Activated CD8-positive, alpha-beta T cell treated with anti-CD3 and anti-CD28 coated beads for 36 hours (primary cell): ENCODE results near the gene MYH7B. TPM values are rescaled to one million over a fixed set of nuclear protein-coding genes. Genes with fewer than 3 reads are reported as not detected.

Source experiments
- ATAC-seq: fragments of 200-7000 bp; cut with Tn5 transposase; one replicate; pipeline ENCODE4 v1.10.0; 2021; ENCODE audit warnings: mild to moderate bottlenecking, moderate library complexity
- CTCF ChIA-PET: fragments of 350-600 bp; sonication (Branson Sonifier 250); formaldehyde crosslinking; loops from one replicate; lab custom pipeline; 2021; ENCODE audit warnings: antibody characterized with exemption; lab: Charles Lee
- POLR2A ChIA-PET: fragments of 350-600 bp; sonication (Branson Sonifier 250); formaldehyde crosslinking; loops from one replicate; lab custom pipeline; 2021; ENCODE audit warnings: antibody characterized with exemption; lab: Charles Lee
- DNase-seq: peaks from one replicate; pipeline ENCODE4 v3.0.0-alpha.2; 2020
- H3K27ac Mint-ChIP-seq: one replicate; pipeline ENCODE4 v1.8.0; 2021; ENCODE audit warnings: mild to moderate bottlenecking, mixed read lengths
- H3K27me3 Mint-ChIP-seq: one replicate; pipeline ENCODE4 v1.8.0; 2021; ENCODE audit warnings: mixed read lengths
- H3K36me3 Mint-ChIP-seq: one replicate; pipeline ENCODE4 v1.8.0; 2021; ENCODE audit warnings: low read depth, mixed read lengths
- H3K4me1 Mint-ChIP-seq: one replicate; pipeline ENCODE4 v1.8.0; 2021; ENCODE audit warnings: low read depth, mixed read lengths
- H3K4me3 Mint-ChIP-seq: one replicate; pipeline ENCODE4 v1.8.0; 2021; ENCODE audit warnings: mild to moderate bottlenecking, moderate library complexity, mixed read lengths
- H3K9me3 Mint-ChIP-seq: one replicate; pipeline ENCODE4 v1.8.0; 2021; ENCODE audit warnings: mixed read lengths
- CTCF ChIP-seq: fragments of 200-600 bp; IDR thresholded peaks from one replicate; pipeline ENCODE4 v1.8.0; 2022; ENCODE audit warnings: antibody characterized with exemption, mild to moderate bottlenecking
- intact Hi-C: fragments of 100-400 bp; cut with micrococcal nuclease; formaldehyde crosslinking; loops from one replicate; pipeline ENCODE4 v1.10.0; 2022
- total RNA-seq, 2 experiments: library from RNA; stranded (reverse); gene quantifications; one replicate each; pipeline ENCODE4 v1.2.3, GENCODE V29; 2021

MYH7B gene
- total RNA-seq, 2 experiments from 2014 or later, result 0.22 to 0.38 TPM

- no peak for ATAC-seq
Measured at GRCh38 chr20:34997131-34997561, 41.5 kb downstream of the MYH7B start.

GRCh38 chr20:34997774-34998173, 42.1 kb downstream of the MYH7B start:
- no peak for ATAC-seq

More at GRCh38 chr20:34997131-34997561, 41.5 kb downstream of the MYH7B start:
- DNase-seq, result no peak
- H3K27ac Mint-ChIP-seq, result no peak overlapping the region
- no peak for TF ChIP-seq CTCF
- H3K4me3 Mint-ChIP-seq, result no peak overlapping the region
- H3K36me3 Mint-ChIP-seq, result peaks cover 21% of the 10 kb centered on the region
- no peaks in the 10 kb centered on the region for H3K27me3 Mint-ChIP-seq
- POLR2A ChIA-PET, result no interaction called here
- intact Hi-C loops, result no loop called here
- CTCF ChIA-PET, result interaction anchor here (1.7 kb wide), 1 partner anchor 123 kb away, joined by 6 read pairs; no protein-coding TSS in a partner anchor
- no peaks in the 10 kb centered on the region for H3K4me1 Mint-ChIP-seq
- H3K9me3 Mint-ChIP-seq, result no peaks in the 10 kb centered on the region

GRCh38 chr20:34998331-34998950, 42.8 kb downstream of the MYH7B start:
- peaks cover 21% of the 10 kb centered on the region for H3K36me3 Mint-ChIP-seq

More at GRCh38 chr20:34997774-34998173, 42.1 kb downstream of the MYH7B start:
- Mint-ChIP-seq H3K9me3 (no peaks in the 10 kb centered on the region), H3K36me3 (peaks cover 21% of the 10 kb centered on the region), H3K4me1 (no peaks in the 10 kb centered on the region), H3K27ac (no peak overlapping the region), H3K27me3 (no peaks in the 10 kb centered on the region), H3K4me3 (no peak overlapping the region)
- ChIA-PET CTCF (interaction anchor here (1.7 kb wide), 1 partner anchor 124 kb away, joined by 6 read pairs; no protein-coding TSS in a partner anchor), POLR2A (interaction anchor here (0.6 kb wide), 1 partner anchor 10 kb away, joined by 3 read pairs; no protein-coding TSS in a partner anchor)
- no peak for DNase-seq
- intact Hi-C loops, result no loop called here
- no peak for TF ChIP-seq CTCF

GRCh38 chr20:34999021-34999451, 43.4 kb downstream of the MYH7B start:
- Mint-ChIP-seq H3K4me3 (no peak overlapping the region), H3K27ac (no peak overlapping the region), H3K36me3 (peaks cover 21% of the 10 kb centered on the region), H3K4me1 (no peaks in the 10 kb centered on the region), H3K27me3 (no peaks in the 10 kb centered on the region), H3K9me3 (no peaks in the 10 kb centered on the region)
- intact Hi-C loops, result no loop called here
- TF ChIP-seq CTCF, result no peak
- no peak for ATAC-seq
- DNase-seq, result no peak
- POLR2A ChIA-PET, result interaction anchor here (1.1 to 1.2 kb wide), 2 partner anchors 9 to 77 kb away, joined by 3 read pairs; no protein-coding TSS in a partner anchor
- CTCF ChIA-PET, result interaction anchor here (1.7 kb wide), 1 partner anchor 125 kb away, joined by 6 read pairs; no protein-coding TSS in a partner anchor

More at GRCh38 chr20:34998331-34998950, 42.8 kb downstream of the MYH7B start:
- Mint-ChIP-seq H3K4me1 (no peaks in the 10 kb centered on the region), H3K9me3 (no peaks in the 10 kb centered on the region), H3K27me3 (no peaks in the 10 kb centered on the region), H3K27ac (no peak overlapping the region), H3K4me3 (no peak overlapping the region)
- POLR2A ChIA-PET, result interaction anchor here (0.6 to 1.1 kb wide), 2 partner anchors 9 to 76 kb away, joined by 3 read pairs; no protein-coding TSS in a partner anchor
- no peak for ATAC-seq
- TF ChIP-seq CTCF, result no peak
- no peak for DNase-seq
- CTCF ChIA-PET, result interaction anchor here (1.7 kb wide), 1 partner anchor 125 kb away, joined by 6 read pairs; no protein-coding TSS in a partner anchor
- intact Hi-C loops, result no loop called here

GRCh38 chr20:34999782-35000181, 44.1 kb downstream of the MYH7B start:
- peaks cover 23% of the 10 kb centered on the region for H3K36me3 Mint-ChIP-seq
- DNase-seq, result no peak
- H3K9me3 Mint-ChIP-seq, result no peaks in the 10 kb centered on the region
- ChIA-PET POLR2A (interaction anchor here (1.2 kb wide), 1 partner anchor 8 kb away, joined by 3 read pairs; no protein-coding TSS in a partner anchor), CTCF (no interaction called here)
- no peaks in the 10 kb centered on the region for H3K4me1 Mint-ChIP-seq
- ATAC-seq, result no peak
- H3K27me3 Mint-ChIP-seq, result no peaks in the 10 kb centered on the region
- no peak overlapping the region for H3K4me3 Mint-ChIP-seq
- no peak for TF ChIP-seq CTCF
- intact Hi-C loops, result no loop called here
- H3K27ac Mint-ChIP-seq, result no peak overlapping the region
